Adipocyte (in vitro differentiated cells): ENCODE results near the gene S100A4.
A peak's percentile ranks its signal among the peaks of the same experiment; 100 is the strongest.

Source experiments
- DNase-seq: peaks from one replicate; pipeline ENCODE4 v3.0.0-alpha.2; 2015; ENCODE audit warnings: low read depth
- H3K27me3 ChIP-seq: replicated peaks from 2 replicates; pipeline ENCODE4 v1.7.0; 2013; ENCODE audit warnings: mild to moderate bottlenecking, low read length, moderate library complexity; ENCODE audit not compliant: control insufficient read depth, insufficient read depth
- H3K36me3 ChIP-seq: 2 replicates; pipeline ENCODE4 v1.7.0; 2013; ENCODE audit warnings: low read length, mild to moderate bottlenecking, moderate library complexity; ENCODE audit not compliant: control insufficient read depth, insufficient read depth, severe bottlenecking
- H3K4me1 ChIP-seq: 2 replicates; pipeline ENCODE4 v1.7.0; 2013; ENCODE audit warnings: mild to moderate bottlenecking, low read length, moderate library complexity; ENCODE audit not compliant: control insufficient read depth, insufficient read depth
- H3K4me3 ChIP-seq: 2 replicates; pipeline ENCODE4 v1.7.0; 2013; ENCODE audit warnings: mild to moderate bottlenecking, low read length, moderate library complexity
- H3K9ac ChIP-seq: 2 replicates; pipeline ENCODE4 v1.7.0; 2013; ENCODE audit warnings: mild to moderate bottlenecking, low read length, moderate library complexity
- H3K9me3 ChIP-seq: 2 replicates; pipeline ENCODE4 v1.7.0; 2013; ENCODE audit warnings: mild to moderate bottlenecking, low read length, moderate library complexity; ENCODE audit not compliant: control insufficient read depth

Gene S100A4

DNA sequence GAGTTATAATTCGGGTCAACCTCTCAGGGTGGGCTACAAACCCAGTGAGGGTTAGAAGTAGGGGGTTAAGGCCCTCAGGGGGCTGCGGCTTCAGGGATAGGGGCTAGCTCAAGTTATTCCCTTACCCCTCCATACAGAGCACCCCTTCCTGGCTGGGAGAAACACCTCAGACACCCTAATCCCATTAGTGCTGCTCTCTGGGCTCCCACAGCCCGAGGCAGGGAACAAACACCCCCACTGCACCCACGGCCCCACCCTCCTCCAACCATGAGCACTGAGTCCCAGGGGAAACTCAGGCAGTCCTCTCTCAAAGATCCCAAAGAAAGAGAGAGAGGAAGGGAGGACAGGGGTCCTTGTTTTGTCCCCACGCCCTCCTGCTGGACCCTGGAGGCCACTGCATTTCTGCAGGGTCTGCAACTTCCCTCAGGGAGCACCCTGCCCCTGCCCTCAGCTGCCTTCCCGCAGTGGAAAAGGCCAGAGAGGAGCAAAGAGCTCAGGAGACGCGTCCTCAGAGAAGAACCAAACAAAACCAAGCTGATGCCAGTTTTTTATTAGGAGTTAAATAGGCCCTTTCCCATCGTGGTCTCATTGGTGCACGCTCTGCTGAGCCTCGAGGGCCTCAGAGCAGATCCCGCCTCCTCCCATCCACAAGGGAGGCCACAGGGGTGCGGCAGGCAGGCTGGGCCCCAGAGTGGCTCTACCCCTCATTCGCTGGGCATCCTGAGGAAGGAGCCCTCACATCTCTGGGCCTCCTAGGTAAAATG lies 1.4 kb upstream of the S100A4 start:
- H3K4me1 ChIP-seq: peaks cover 78% of the 10 kb centered on the region
- H3K36me3 ChIP-seq: peaks cover 23% of the 10 kb centered on the region
- H3K9ac ChIP-seq: peak overlapping the region; percentile 98
- H3K4me3 ChIP-seq: peak overlapping the region; percentile 91
- H3K27me3 ChIP-seq: no peaks in the 10 kb centered on the region
- H3K9me3 ChIP-seq: no peaks in the 10 kb centered on the region
- DNase-seq: peak; percentile 47

DNA sequence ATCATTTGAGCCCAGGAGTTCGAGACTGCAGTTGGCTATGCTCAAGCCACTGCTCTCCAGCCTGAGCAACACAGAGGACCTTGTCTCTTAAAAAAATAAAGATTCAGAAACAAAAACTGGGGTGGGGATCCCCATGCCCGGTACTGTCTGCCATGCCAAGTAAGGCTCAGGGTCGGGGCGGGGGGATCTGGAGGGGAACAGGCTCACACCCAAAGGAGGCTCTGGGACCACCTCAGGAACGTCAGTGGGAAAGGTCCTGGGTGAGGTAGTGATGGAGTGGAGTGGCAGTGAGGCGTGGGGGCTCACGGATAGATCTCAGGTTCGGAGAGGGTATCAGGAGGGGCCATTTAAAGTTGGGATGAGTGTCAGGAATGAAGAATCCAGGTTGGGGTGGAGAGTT lies 765 bp upstream of the S100A4 start:
- peaks cover 82% of the 10 kb centered on the region for H3K4me1 ChIP-seq
- peaks cover 23% of the 10 kb centered on the region for H3K36me3 ChIP-seq
- H3K9me3 ChIP-seq: no peaks in the 10 kb centered on the region
- no peaks in the 10 kb centered on the region for H3K27me3 ChIP-seq
- DNase-seq: no peak
- H3K4me3 ChIP-seq: peak overlapping the region; percentile 91
- peak overlapping the region; percentile 98 for H3K9ac ChIP-seq

DNA sequence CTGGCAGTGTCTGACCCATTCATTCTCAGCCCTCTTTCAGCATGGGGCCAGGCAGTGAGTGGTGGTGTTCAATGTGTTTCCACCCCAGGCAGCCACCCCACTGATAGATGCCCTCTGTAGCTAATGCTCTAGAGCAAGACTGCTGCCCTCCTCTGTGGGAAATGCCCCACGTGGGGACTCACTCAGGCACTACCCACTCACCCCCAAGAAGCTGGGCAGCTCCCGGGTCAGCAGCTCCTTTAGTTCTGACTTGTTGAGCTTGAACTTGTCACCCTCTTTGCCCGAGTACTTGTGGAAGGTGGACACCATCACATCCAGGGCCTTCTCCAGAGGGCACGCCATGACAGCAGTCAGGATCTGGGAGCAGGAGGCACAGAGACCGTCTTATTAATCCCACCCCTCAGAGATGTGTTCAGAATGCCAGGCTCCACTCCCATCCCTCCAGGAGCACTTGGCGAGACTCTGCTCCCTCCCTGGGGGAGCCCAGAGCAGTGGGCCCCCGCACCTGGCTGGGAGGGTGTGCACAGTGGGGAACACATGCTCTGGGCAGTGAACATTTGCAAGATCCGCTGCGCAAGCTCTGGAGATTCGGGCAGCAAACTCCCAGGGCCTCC lies 1.0 kb downstream of the S100A4 start:
- Histone ChIP-seq H3K4me3 (peak overlapping the region; percentile 91), H3K9ac (peak overlapping the region; percentile 98)

DNA sequence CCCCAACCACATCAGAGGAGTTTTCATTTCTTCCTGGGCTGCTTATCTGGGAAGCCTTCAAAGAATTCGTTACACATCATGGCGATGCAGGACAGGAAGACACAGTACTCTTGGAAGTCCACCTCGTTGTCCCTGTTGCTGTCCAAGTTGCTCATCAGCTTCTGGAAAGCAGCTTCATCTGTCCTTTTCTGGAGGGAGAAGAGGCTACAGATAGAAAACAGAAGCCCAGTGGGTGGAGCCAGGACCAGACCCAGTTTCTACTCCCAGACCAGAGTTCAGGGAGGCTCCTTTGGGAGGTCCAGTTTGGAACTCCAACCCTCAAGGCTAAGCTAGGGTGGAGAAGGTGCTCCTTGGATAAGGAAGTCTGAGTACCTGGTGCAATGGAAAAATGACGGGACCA lies 1.9 kb downstream of the S100A4 start:
- H3K27me3 ChIP-seq: no peaks in the 10 kb centered on the region
- no peaks in the 10 kb centered on the region for H3K9me3 ChIP-seq
- H3K4me1 ChIP-seq: peaks cover 76% of the 10 kb centered on the region
- peaks cover 19% of the 10 kb centered on the region for H3K36me3 ChIP-seq
- peak; percentile 20 for DNase-seq
- H3K9ac ChIP-seq: peak overlapping the region; percentile 98
- H3K4me3 ChIP-seq: peak overlapping the region; percentile 91

More for the DNA sequence above, 1.0 kb downstream of the S100A4 start:
- no peak for DNase-seq
- H3K9me3 ChIP-seq: no peaks in the 10 kb centered on the region
- H3K36me3 ChIP-seq: peaks cover 19% of the 10 kb centered on the region
- H3K4me1 ChIP-seq: peaks cover 83% of the 10 kb centered on the region
- no peaks in the 10 kb centered on the region for H3K27me3 ChIP-seq

DNA sequence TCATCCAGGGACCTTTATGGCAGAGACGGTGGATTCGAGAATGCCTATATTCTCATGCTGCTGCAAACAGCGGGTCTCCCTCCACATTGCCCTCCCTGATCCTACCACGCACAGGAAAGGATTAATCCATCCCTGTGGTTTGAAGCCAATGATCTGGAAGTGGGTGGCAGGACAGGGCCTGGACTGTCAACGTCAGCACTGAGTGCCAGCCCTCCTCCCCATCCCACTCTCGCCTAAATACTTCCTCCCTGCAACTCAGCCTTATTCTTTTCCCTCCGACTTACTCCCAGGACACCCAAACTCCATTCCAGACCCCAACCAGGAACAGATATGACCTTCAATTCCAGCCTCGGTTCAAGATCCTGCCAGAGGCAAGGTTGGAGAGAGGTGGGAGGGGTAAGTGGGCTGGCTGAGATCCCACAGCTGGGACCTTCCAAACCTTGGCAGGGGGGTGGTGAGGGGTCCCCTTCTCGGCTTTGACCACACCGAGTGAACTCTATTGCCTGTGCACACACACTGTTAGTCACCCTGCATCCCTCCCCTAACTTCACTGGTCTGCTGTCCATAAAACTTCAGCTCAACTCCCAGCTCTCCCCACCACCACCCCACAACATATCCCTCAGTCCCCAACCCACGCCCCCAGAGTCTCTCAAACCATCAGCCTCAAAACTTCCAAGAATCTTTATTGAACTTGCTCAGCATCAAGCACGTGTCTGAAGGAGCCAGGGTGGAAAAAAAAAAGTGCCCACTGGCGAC lies 2.5 kb downstream of the S100A4 start:
- Histone ChIP-seq H3K4me1 (peaks cover 70% of the 10 kb centered on the region), H3K4me3 (peak overlapping the region; percentile 91), H3K27me3 (no peaks in the 10 kb centered on the region), H3K36me3 (peaks cover 19% of the 10 kb centered on the region), H3K9me3 (no peaks in the 10 kb centered on the region), H3K9ac (peak overlapping the region; percentile 98)
- peak; percentile 37 for DNase-seq

DNA sequence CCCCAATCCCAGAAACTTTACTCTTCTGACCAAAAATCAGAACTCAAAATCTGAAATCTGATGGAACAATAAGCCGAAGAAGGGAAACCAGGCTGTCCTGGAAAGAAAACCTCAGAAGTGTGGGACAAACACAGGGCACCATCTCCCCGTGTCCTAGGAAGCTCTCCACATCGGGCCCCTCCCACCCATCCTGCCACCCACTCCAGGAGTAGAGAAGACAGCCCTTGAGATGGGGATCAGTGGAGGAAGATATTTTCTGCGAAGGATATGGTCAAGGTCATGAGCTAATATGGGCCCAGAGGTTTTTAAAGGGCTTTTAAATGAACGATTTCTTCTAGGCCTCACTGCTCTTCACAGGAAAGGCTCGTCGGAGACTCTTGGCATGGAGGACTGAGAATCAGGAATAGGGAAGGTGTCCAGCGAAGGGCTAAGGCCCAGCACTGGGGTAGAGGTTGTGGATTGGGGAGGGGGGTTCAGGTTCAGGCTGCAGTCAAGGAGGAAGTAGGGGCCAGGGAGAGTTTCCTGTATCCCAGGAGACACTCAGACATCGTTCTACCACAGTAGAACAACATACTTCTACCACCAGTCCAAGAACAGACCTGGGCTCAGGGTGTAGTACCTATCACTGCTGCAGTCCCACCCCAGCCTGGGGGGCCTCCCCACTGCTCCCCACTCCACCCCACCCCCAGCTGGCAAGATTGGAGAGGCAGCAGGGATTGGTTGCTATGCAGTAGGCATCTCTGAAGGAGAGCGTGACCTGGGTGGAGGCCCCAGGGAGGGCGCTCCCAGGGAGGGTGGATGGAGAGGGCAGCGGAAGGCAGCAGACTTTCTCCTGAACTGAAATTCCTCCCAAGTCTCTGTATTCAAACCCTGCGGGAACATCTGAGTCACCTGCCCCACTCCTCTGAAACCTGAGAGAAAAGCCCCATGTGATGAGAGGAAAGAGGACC lies 3.7 kb downstream of the S100A4 start:
- no peak for DNase-seq
- Histone ChIP-seq H3K36me3 (peaks cover 19% of the 10 kb centered on the region), H3K4me1 (peaks cover 57% of the 10 kb centered on the region), H3K9ac (peak overlapping the region; percentile 98), H3K9me3 (no peaks in the 10 kb centered on the region), H3K4me3 (no peak overlapping the region), H3K27me3 (no peaks in the 10 kb centered on the region)

DNA sequence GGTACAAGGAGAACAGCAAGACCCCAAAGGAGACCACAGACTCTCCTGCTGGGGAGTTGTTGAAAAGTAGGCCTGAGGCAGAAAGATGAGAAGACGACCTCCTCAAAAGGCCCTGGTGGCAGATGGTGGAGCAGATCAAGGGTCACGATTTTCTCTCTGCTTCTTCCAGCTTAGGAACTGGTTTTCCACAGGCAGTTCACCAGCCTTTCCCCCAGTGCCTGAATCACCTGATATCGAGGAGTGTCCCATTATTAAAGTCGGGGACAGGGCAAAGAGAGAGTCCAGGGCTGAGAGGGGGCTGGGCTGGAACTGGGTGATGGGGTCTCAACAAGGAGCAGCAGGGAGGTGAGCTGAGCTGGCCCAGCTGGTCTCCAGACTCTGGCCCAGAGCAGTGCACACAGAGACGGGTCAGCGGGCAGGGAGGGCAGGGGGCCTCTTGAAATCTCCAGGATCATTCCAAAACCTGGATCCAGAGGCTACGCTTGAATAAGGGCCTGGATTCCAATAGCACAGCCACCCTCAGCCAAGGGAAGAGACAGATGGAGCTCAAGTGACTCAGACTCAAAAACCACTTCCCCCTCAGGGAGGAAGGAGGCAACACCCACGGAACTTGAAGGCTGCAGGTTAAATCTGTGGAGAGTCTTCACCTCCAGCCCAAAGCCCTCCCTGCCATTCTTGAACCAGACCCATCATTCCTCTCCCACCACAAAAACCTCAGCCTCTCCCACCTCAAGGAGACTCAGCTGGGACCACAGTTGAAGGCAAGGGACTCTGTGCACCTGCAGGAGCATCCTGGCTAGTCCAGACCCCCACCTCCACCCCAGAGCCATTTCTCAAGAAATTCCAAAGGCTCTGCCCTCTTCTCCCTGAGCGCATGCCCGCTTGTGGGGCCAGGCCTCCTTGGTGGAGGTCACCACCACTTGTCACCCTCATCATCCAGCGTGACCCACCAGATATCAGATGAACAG lies 4.9 kb downstream of the S100A4 start, which contains the start of gene S100A5:
Gene S100A5 (minus strand): TSS at position 541 of the 968 bp plus-strand sequence. CDS start 743 bp downstream, outside the sequence.
- Histone ChIP-seq H3K9ac (peak within 1 kb of the TSS; percentile 27), H3K4me3 (no peak within 1 kb of the TSS), H3K27me3 (no peaks in the 10 kb centered on the region), H3K4me1 (peaks cover 53% of the 10 kb centered on the region), H3K9me3 (no peaks in the 10 kb centered on the region), H3K36me3 (peaks cover 19% of the 10 kb centered on the region)
- peak; percentile 55 for DNase-seq

DNA sequence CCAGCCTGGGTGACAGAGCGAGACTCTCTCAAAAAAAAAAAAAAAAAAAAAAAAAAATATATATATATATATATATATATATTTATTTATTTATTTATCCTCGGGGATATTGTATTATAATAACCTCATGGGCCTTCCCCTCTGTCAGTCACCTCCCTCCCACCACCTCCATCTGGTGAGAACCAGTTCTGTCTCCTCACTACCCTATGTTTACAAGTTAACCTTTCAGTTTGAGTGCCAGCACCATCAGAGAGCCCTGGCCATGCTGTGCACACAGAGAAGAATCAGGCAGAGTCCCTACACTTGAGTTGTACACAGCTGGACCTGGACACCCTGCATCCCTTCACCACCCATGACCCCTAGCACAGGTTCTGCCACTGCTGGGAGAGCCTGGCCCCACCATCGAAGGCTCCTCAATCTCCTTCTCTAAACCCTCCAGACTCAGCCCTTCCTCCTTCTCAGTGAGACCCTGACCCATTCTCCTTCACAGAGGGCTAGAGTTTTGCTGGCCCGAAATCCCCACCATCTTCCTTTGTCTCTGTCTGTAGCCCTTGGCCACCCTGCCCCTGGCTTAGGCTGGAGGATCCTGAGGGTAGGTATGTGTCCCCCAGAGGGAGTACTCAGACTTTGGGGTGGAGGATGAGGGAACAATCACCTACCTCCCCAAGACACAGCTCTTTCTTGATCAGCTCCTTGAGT lies 6.1 kb downstream of the S100A4 start:
- H3K27me3 ChIP-seq: no peaks in the 10 kb centered on the region

DNA sequence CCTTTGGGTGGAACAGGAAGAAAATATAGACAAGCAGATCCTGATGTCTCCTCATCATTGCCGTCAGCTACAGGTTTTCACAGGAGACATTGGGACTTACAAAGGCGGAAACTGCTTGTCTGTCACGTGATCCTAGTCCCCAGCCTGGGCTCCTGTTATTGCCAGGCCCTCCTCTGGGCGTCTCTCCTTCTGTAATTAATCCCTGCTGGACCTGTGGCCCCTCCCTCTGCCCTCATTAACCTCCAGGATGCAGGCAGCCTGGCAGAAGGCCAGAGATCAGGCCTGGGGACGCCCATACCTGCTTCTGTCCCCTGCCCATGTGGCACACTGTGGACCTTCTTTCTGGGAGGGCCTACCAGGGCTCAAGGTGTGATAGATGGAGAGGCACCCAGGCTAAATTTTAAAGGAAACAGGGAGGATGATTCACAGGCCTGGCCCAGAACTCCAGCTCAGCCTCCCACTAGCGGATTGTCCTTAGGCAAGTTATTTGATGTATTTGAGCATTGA lies 7.2 kb downstream of the S100A4 start:
- Histone ChIP-seq H3K36me3 (peaks cover 16% of the 10 kb centered on the region), H3K27me3 (no peaks in the 10 kb centered on the region), H3K9me3 (no peaks in the 10 kb centered on the region), H3K9ac (no peak overlapping the region), H3K4me1 (peaks cover 51% of the 10 kb centered on the region), H3K4me3 (no peak overlapping the region)
- peak; percentile 45 for DNase-seq

More for the DNA sequence above, 6.1 kb downstream of the S100A4 start:
- H3K4me1 ChIP-seq: peaks cover 51% of the 10 kb centered on the region
- H3K4me3 ChIP-seq: no peak overlapping the region
- no peak for DNase-seq
- H3K9ac ChIP-seq: no peak overlapping the region
- no peaks in the 10 kb centered on the region for H3K9me3 ChIP-seq
- H3K36me3 ChIP-seq: peaks cover 22% of the 10 kb centered on the region
